ENCODE results near the gene GCGR. TPM values are rescaled to one million over a fixed set of nuclear protein-coding genes. Genes with fewer than 3 reads are reported as not detected.

The GCGR gene
- total RNA-seq, 4 donors from 2014 or later, result 0.52 to 3.8 (median 1.3) TPM

- no peaks in the 10 kb centered on the region for H3K9me3 ChIP-seq
- no peak overlapping the region for H3K27ac ChIP-seq
- H3K4me3 ChIP-seq, result no peak overlapping the region
- H3K27me3 ChIP-seq, result peaks cover 8% of the 10 kb centered on the region
- no peaks in the 10 kb centered on the region for H3K36me3 ChIP-seq
- 58% methylated on average over 6 of the region's 7 CpGs for WGBS
- DNase-seq (ENCODE audit: low spot score in 2 of 2), result no peak
- peaks cover 25% of the 10 kb centered on the region for H3K4me1 ChIP-seq
- TF ChIP-seq EP300 (IDR thresholded peaks at IDR 0.05) (no peak), POLR2A (IDR thresholded peaks at IDR 0.05) (no peak), POLR2AphosphoS5 (IDR thresholded peaks at IDR 0.05) (no peak), CTCF (IDR thresholded peaks at IDR 0.05) (no peak)
Measured at GRCh38 chr17:81817758-81818147, 13.8 kb downstream of the GCGR start.

DNA sequence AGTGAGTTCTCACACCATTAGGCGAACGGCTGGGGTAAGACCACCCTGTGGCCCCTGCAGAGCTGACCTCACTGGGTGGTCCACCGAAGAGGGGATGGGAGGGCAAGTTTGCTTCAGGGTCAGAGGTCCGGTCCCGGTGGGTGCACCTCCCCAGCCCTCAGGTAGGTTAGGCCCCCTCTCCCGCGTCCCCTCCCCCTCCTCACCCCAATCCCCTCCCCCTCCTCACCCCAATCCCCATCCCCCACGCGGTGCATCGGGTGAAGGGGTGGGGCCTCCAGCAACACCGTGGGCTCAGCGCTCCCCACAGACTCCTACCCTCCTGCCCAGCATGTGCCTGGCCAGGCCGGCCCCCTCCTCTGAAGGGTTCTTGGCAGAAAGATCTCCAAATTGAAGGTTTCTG lies 15.8 kb downstream of the GCGR start:
- Histone ChIP-seq H3K36me3 (peaks cover 13% of the 10 kb centered on the region), H3K9me3 (no peaks in the 10 kb centered on the region), H3K27ac (no peak overlapping the region), H3K27me3 (no peaks in the 10 kb centered on the region), H3K4me1 (peaks cover 41% of the 10 kb centered on the region), H3K4me3 (no peak overlapping the region)
- WGBS, result 45% methylated on average over 5 of the region's 13 CpGs
- TF ChIP-seq EP300 (IDR thresholded peaks at IDR 0.05) (no peak), CTCF (IDR thresholded peaks at IDR 0.05) (no peak), POLR2A (IDR thresholded peaks at IDR 0.05) (no peak), POLR2AphosphoS5 (IDR thresholded peaks at IDR 0.05) (no peak)
- DNase-seq (ENCODE audit: low spot score in 2 of 2), result no peak

DNA sequence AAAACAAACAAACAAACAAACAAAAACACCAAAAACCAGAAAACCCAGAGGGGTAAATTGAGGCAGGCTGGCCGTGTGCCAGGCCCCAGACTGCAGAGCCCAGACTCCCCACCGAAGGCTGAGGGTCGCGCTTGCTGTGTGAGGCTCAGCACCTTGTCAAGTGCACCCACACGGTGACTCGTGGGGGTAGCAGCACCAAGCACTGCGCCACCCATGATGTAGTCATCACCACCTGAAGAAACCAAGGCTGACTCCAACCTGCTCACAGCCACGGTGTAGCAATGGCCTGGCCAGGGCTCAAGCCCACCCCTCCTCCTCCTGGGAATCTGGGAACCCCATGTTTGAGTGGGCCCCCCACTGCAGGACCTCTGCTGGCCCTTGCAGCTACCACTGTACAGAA lies 17.2 kb downstream of the GCGR start:
- Histone ChIP-seq H3K36me3 (peaks cover 13% of the 10 kb centered on the region), H3K27ac (peak overlapping the region; percentile 81), H3K4me1 (peaks cover 36% of the 10 kb centered on the region), H3K9me3 (no peaks in the 10 kb centered on the region), H3K27me3 (no peaks in the 10 kb centered on the region), H3K4me3 (no peak overlapping the region)
- TF ChIP-seq EP300 (IDR thresholded peaks at IDR 0.05) (no peak), POLR2A (IDR thresholded peaks at IDR 0.05) (no peak), POLR2AphosphoS5 (IDR thresholded peaks at IDR 0.05) (no peak), CTCF (IDR thresholded peaks at IDR 0.05) (no peak)
- WGBS, result 78% methylated on average over 6 of the region's 8 CpGs
- DNase-seq (ENCODE audit: low spot score in 2 of 2), result no peak

- DNase-seq (ENCODE audit: low spot score in 2 of 2), result peak in 1 of 2 donors; percentile 85
- H3K4me1 ChIP-seq, result peaks cover 34% of the 10 kb centered on the region
- no peaks in the 10 kb centered on the region for H3K27me3 ChIP-seq
- WGBS, result 16% methylated on average over 8 of the region's 20 CpGs
- H3K27ac ChIP-seq, result peak overlapping the region; percentile 81
- peak; percentile 29 to 60 for TF ChIP-seq CTCF (IDR thresholded peaks at IDR 0.05)
- TF ChIP-seq EP300 (IDR thresholded peaks at IDR 0.05), result no peak
- H3K4me3 ChIP-seq, result no peak overlapping the region
- no peaks in the 10 kb centered on the region for H3K9me3 ChIP-seq
- H3K36me3 ChIP-seq, result peaks cover 13% of the 10 kb centered on the region
Measured at GRCh38 chr17:81821603-81822311, 17.8 kb downstream of the GCGR start.

DNA sequence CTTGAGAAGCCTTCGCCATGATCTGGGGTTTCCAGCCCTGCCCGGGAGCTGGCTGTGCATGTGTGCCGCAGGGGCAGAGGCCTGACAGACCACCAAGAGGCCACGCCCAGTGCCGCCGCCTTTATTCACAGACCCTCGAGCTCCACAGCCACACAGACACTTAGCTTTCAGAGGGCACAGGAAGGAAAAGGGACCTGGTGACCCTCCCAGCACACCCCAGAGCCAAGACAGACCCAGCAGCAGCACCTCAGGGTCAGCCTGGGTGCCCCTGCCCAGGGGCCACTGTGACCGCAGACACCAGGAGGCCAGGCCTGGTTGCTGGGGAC lies 18.3 kb downstream of the GCGR start:
- Histone ChIP-seq H3K9me3 (no peaks in the 10 kb centered on the region), H3K27ac (peak overlapping the region; percentile 81), H3K27me3 (no peaks in the 10 kb centered on the region), H3K4me3 (no peak overlapping the region), H3K4me1 (peaks cover 34% of the 10 kb centered on the region), H3K36me3 (peaks cover 13% of the 10 kb centered on the region)
- TF ChIP-seq POLR2AphosphoS5 (IDR thresholded peaks at IDR 0.05), result no peak
- no peak for DNase-seq (ENCODE audit: low spot score in 2 of 2)
- WGBS, result 60% methylated on average over 1 of the region's 8 CpGs
